GM06990 (cell line): ENCODE measurements around the gene RCVRN.

Experiments
- DNase-seq: peaks from one replicate; pipeline ENCODE4 v3.0.0-alpha.2; 2011; ENCODE audit not compliant: insufficient read length; ENCODE audit errors: extremely low read depth
- H3K27me3 ChIP-seq: replicated peaks from 2 replicates; pipeline ENCODE4 v1.6.0; 2011; ENCODE audit warnings: low read length; ENCODE audit not compliant: control insufficient read depth, insufficient read depth
- H3K36me3 ChIP-seq: 2 replicates; pipeline ENCODE4 v1.5.1; 2011; ENCODE audit warnings: low read length; ENCODE audit not compliant: control insufficient read depth, insufficient read depth
- H3K4me3 ChIP-seq: replicated peaks from 2 replicates; pipeline ENCODE4 v1.5.1; 2011; ENCODE audit warnings: low read depth, mild to moderate bottlenecking, control low read depth, low read length
- TF ChIP-seq, protein P1 (sequence below): IDR thresholded peaks from 2 replicates; pipeline ENCODE4 v1.5.1; 2011; ENCODE audit warnings: low read length, control low read depth, mild to moderate bottlenecking, inconsistent platforms; ENCODE audit not compliant: insufficient read depth, poor library complexity, severe bottlenecking

RCVRN gene

GRCh38 chr17:9862949-9863348 lies 42.1 kb downstream of the RCVRN start:
- Histone ChIP-seq H3K4me3 (no peak overlapping the region), H3K36me3 (no peaks in the 10 kb centered on the region), H3K27me3 (no peaks in the 10 kb centered on the region; the same call in 1 of the 2 replicates)
- TF ChIP-seq, protein P1, sequence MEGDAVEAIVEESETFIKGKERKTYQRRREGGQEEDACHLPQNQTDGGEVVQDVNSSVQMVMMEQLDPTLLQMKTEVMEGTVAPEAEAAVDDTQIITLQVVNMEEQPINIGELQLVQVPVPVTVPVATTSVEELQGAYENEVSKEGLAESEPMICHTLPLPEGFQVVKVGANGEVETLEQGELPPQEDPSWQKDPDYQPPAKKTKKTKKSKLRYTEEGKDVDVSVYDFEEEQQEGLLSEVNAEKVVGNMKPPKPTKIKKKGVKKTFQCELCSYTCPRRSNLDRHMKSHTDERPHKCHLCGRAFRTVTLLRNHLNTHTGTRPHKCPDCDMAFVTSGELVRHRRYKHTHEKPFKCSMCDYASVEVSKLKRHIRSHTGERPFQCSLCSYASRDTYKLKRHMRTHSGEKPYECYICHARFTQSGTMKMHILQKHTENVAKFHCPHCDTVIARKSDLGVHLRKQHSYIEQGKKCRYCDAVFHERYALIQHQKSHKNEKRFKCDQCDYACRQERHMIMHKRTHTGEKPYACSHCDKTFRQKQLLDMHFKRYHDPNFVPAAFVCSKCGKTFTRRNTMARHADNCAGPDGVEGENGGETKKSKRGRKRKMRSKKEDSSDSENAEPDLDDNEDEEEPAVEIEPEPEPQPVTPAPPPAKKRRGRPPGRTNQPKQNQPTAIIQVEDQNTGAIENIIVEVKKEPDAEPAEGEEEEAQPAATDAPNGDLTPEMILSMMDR = no peak
- DNase-seq = no peak

DNA sequence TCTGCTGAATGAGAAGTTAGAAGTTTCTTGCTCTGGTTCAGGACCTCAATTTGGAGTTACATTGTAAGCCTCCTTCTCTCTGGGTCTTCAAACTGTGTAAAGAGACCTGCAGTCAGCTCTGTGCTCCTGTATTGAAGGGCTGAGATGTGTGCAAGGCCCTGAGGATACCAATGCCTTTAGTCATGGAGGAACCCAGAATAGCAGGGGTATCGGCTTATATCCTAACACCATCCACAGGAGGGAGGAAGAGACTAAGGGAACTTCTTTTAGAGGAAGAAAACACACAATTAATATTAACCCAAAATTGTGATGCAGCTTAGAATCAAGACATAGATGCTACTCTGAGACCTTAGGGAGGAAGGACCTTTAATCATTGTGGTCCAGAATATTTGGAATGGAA lies 42.9 kb downstream of the RCVRN start:
- Histone ChIP-seq H3K27me3 (no peaks in the 10 kb centered on the region; the same call in 1 of the 2 replicates), H3K4me3 (no peak overlapping the region), H3K36me3 (no peaks in the 10 kb centered on the region)
- no peak for DNase-seq
- TF ChIP-seq, protein P1 = no peak

DNA sequence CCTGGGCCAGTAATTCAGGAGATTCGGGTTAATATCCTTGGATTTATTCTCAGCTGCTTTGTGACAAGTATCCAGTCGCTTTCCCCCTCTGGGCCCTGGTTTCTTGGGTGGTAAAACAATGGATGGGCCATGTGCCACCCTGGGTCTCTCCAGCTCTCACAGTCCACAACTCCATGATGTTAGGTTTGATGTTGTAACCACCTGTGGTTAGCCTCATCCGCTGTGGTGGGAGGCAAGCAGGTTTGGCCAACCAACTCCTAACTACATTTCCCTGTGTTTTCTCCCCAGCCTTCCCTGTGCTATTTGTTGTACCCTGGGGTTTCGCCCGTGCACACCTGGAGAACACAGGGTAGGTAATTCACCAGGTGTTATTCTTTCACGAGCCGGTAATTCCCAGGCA lies 44.2 kb downstream of the RCVRN start:
- Histone ChIP-seq H3K4me3 (no peak overlapping the region), H3K36me3 (no peaks in the 10 kb centered on the region), H3K27me3 (no peaks in the 10 kb centered on the region; the same call in 1 of the 2 replicates)
- TF ChIP-seq, protein P1 = no peak
- DNase-seq = no peak

GRCh38 chr17:9859781-9860180 lies 45.3 kb downstream of the RCVRN start:
- DNase-seq = no peak
- TF ChIP-seq, protein P1 = no peak
- no peaks in the 10 kb centered on the region; the same call in 1 of the 2 replicates for H3K27me3 ChIP-seq
- H3K36me3 ChIP-seq = no peaks in the 10 kb centered on the region
- no peak overlapping the region for H3K4me3 ChIP-seq

DNA sequence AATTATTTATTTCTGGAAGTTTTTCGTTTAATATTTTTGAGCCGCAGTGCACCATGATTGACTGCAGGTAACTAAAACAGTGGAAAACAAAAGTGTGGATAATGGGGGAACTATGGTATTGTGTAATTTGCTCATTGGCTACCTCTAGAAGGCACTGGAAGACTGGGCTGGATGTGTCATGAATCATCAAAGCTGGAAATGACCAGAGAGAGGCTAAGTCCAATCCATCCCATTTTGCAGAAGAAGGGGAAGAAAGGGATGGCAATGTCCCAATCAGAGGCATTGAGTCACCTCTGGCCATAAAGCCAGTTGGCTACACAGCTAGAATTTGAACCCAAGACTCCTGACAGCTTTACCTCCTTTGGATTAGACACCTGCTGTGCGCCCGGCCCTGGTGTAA lies 50.0 kb downstream of the RCVRN start:
- no peaks in the 10 kb centered on the region for H3K36me3 ChIP-seq
- no peak for DNase-seq
- no peak overlapping the region for H3K4me3 ChIP-seq
- no peaks in the 10 kb centered on the region; the same call in 1 of the 2 replicates for H3K27me3 ChIP-seq
- TF ChIP-seq, protein P1 = no peak

DNA sequence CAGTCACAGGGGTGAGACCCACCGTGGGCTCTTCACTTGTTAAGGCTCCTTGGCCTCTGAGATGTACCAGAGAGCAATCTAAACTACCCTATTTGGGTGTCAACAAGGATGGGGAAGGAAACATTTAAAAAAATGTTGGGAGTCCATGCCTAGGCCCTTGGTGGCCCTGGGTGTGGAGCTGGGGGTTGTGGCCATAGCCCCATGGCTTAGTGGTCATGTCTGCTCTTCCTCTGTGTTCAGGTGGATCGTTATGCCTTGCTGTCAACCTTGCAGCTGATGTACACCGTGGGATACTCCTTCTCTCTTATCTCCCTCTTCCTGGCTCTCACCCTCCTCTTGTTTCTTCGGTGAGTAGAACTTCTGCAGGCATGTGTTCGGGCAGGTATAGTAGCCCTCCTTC lies 50.8 kb downstream of the RCVRN start:
- Histone ChIP-seq H3K27me3 (no peaks in the 10 kb centered on the region), H3K4me3 (no peak overlapping the region), H3K36me3 (no peaks in the 10 kb centered on the region)
- TF ChIP-seq, protein P1 = no peak
- no peak for DNase-seq
